Mammary epithelial cell (primary cell): Measurements from ENCODE around the gene PPP2R2B.

Experiments used
- EZH2 ChIP-seq: IDR thresholded peaks from 2 replicates; pipeline ENCODE4 v1.6.1; 2012; ENCODE audit warnings: low read length, inconsistent platforms, borderline replicate concordance
- TF ChIP-seq, protein P1 (sequence below), 2 donors: IDR thresholded peaks in 1 of 2; conservative IDR thresholded peaks in 1 of 2; 2 replicates each; pipeline ENCODE4 v1.5.1; 2011 to 2012; ENCODE audit warnings: inconsistent platforms in 2 of 2, low read length in 2 of 2, mild to moderate bottlenecking in 2 of 2, control low read depth in 1 of 2, low read depth in 1 of 2; ENCODE audit not compliant: insufficient read depth in 1 of 2; ENCODE audit errors: extremely low read depth in 1 of 2

DNA sequence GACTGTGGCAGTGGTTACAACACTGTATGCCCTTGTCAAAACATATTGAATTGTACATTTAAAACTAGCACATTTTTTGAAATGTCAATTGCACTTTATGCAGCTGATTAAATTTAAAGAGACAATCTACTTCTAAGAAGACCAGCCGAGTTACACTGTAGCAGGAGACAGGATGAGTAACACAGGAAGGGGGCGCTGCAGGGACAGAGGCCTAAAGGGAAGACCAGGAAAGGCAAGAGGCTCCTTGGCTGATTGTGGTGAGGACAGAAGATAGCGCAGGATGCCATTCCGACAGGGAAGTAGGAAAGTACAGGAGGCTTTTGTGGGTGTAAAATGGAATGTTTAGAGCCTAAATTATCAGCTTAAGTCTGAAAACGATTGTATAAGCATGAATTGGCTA lies 28.2 kb upstream of the PPP2R2B start:
- TF ChIP-seq, protein P1, sequence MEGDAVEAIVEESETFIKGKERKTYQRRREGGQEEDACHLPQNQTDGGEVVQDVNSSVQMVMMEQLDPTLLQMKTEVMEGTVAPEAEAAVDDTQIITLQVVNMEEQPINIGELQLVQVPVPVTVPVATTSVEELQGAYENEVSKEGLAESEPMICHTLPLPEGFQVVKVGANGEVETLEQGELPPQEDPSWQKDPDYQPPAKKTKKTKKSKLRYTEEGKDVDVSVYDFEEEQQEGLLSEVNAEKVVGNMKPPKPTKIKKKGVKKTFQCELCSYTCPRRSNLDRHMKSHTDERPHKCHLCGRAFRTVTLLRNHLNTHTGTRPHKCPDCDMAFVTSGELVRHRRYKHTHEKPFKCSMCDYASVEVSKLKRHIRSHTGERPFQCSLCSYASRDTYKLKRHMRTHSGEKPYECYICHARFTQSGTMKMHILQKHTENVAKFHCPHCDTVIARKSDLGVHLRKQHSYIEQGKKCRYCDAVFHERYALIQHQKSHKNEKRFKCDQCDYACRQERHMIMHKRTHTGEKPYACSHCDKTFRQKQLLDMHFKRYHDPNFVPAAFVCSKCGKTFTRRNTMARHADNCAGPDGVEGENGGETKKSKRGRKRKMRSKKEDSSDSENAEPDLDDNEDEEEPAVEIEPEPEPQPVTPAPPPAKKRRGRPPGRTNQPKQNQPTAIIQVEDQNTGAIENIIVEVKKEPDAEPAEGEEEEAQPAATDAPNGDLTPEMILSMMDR (conservative IDR thresholded peaks at IDR 0.05 in 1 of 2, IDR thresholded peaks at IDR 0.05 in 1 of 2; ENCODE audit: extremely low read depth in 1 of 2, insufficient read depth in 1 of 2, low read depth in 1 of 2, low read length in 2 of 2): no peak
- no peak for TF ChIP-seq EZH2
